A673 (cell line): Measurements from ENCODE around the gene ADAMTS12.

ENCODE experiments used
- EZH2 ChIP-seq: fragments of 200-600 bp; sonication (generic); IDR thresholded peaks from 2 replicates; pipeline ENCODE4 v1.6.1; 2017; ENCODE audit warnings: borderline replicate concordance, low read depth, mild to moderate bottlenecking, mixed read lengths, antibody characterized with exemption, low read length; ENCODE audit not compliant: poor library complexity, severe bottlenecking
- TF ChIP-seq, protein P1 (sequence below): fragments of 300-800, 200-600 bp; sonication (generic); conservative IDR thresholded peaks from 2 replicates; pipeline ENCODE4 v1.5.1; 2017; ENCODE audit warnings: low read depth, mild to moderate bottlenecking, antibody characterized with exemption, low read length, moderate library complexity, mixed read lengths

DNA sequence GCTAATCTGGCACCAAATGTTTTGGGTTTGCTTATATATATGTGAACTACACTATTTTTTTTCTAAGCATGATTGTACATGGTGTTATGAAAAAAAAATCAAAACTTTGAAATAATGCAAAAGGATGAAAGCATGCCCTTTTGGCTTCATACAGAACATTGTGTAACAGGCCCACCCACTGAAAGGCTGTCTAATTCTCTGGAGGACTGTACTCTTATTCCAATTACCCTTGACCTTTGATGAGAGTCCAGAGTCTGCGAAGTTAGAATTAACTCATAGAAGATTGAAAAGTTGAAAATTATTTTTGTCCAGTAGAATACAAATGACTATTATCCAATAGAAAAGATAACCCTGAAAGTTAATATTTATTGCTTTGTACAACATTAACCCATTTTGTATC lies 117.4 kb downstream of the ADAMTS12 start:
- TF ChIP-seq, protein P1, sequence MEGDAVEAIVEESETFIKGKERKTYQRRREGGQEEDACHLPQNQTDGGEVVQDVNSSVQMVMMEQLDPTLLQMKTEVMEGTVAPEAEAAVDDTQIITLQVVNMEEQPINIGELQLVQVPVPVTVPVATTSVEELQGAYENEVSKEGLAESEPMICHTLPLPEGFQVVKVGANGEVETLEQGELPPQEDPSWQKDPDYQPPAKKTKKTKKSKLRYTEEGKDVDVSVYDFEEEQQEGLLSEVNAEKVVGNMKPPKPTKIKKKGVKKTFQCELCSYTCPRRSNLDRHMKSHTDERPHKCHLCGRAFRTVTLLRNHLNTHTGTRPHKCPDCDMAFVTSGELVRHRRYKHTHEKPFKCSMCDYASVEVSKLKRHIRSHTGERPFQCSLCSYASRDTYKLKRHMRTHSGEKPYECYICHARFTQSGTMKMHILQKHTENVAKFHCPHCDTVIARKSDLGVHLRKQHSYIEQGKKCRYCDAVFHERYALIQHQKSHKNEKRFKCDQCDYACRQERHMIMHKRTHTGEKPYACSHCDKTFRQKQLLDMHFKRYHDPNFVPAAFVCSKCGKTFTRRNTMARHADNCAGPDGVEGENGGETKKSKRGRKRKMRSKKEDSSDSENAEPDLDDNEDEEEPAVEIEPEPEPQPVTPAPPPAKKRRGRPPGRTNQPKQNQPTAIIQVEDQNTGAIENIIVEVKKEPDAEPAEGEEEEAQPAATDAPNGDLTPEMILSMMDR: no peak
- TF ChIP-seq EZH2: no peak
